Calu3 (cell line): ENCODE measurements around the gene GRIN3B. TPM values are rescaled to one million over a fixed set of nuclear protein-coding genes. Genes with fewer than 3 reads are reported as not detected.

ENCODE experiments used
- BruUV-seq: library from RNA; stranded (reverse); fragments of 400-500 nt; replicated peaks from 2 replicates; lab custom pipeline; 2021; lab: Mats Ljungman, UMichigan
- CTCF ChIA-PET: fragments of 300-600 bp; sonication (Branson Sonifier 250); formaldehyde crosslinking; loops from one replicate; lab custom pipeline; 2022; ENCODE audit warnings: antibody characterized with exemption; lab: Charles Lee
- DNase-seq: peaks from one replicate; pipeline ENCODE4 v3.0.0; 2022
- H3K27ac Mint-ChIP-seq: one replicate; pipeline ENCODE4 v1.8.0; 2022; ENCODE audit warnings: mixed read lengths; ENCODE audit not compliant: unreplicated experiment
- H3K27me3 Mint-ChIP-seq: one replicate; pipeline ENCODE4 v1.8.0; 2022; ENCODE audit warnings: mixed read lengths; ENCODE audit not compliant: unreplicated experiment
- H3K36me3 Mint-ChIP-seq: one replicate; pipeline ENCODE4 v1.8.0; 2022; ENCODE audit warnings: mild to moderate bottlenecking, moderate library complexity, mixed read lengths; ENCODE audit not compliant: insufficient read depth, unreplicated experiment
- H3K4me1 Mint-ChIP-seq: one replicate; pipeline ENCODE4 v1.8.0; 2022; ENCODE audit warnings: mild to moderate bottlenecking, low read depth, mixed read lengths; ENCODE audit not compliant: unreplicated experiment
- H3K4me3 Mint-ChIP-seq: one replicate; pipeline ENCODE4 v1.8.0; 2022; ENCODE audit warnings: mild to moderate bottlenecking, low read depth, moderate library complexity, mixed read lengths; ENCODE audit not compliant: unreplicated experiment
- H3K9me3 Mint-ChIP-seq: one replicate; pipeline ENCODE4 v1.8.0; 2022; ENCODE audit warnings: low read depth, mixed read lengths; ENCODE audit not compliant: unreplicated experiment
- intact Hi-C: fragments of 100-400 bp; cut with micrococcal nuclease; formaldehyde crosslinking; loops from one replicate; pipeline ENCODE4 v1.10.0; 2022; ENCODE audit not compliant: unreplicated experiment
- total RNA-seq: library from RNA; stranded (reverse); gene quantifications from 2 replicates; pipeline ENCODE4 v1.2.3, GENCODE V29; 2022
- TF ChIP-seq, protein P1 (sequence below): fragments of 200-600 bp; IDR thresholded peaks from one replicate; pipeline ENCODE4 v1.8.0; 2022; ENCODE audit warnings: antibody characterized with exemption; ENCODE audit not compliant: unreplicated experiment

GRIN3B gene
- total RNA-seq, 1 experiment from 2014 or later = not detected

DNA sequence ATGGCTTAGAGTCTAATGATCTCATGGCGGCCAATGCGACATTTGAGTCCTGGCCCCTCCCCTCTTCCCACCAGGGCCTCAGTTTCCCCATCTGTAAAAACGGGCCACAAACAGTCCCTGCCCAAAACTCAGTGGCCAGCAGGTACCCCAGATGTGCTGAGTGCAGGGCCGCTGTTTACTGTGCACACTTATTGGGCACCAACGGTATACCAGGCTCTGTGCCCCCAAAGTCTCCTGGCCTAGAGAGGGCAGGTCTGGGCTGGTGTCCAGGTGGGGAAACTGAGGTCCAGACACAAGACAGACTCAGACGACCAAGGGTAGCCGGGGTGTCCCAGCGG lies 39.6 kb upstream of the GRIN3B start:
- no peak for DNase-seq
- no peaks in the 10 kb centered on the region for H3K9me3 Mint-ChIP-seq
- no peak overlapping the region for H3K4me3 Mint-ChIP-seq
- peaks cover 53% of the 10 kb centered on the region for H3K27me3 Mint-ChIP-seq
- H3K36me3 Mint-ChIP-seq = no peaks in the 10 kb centered on the region
- TF ChIP-seq, protein P1, sequence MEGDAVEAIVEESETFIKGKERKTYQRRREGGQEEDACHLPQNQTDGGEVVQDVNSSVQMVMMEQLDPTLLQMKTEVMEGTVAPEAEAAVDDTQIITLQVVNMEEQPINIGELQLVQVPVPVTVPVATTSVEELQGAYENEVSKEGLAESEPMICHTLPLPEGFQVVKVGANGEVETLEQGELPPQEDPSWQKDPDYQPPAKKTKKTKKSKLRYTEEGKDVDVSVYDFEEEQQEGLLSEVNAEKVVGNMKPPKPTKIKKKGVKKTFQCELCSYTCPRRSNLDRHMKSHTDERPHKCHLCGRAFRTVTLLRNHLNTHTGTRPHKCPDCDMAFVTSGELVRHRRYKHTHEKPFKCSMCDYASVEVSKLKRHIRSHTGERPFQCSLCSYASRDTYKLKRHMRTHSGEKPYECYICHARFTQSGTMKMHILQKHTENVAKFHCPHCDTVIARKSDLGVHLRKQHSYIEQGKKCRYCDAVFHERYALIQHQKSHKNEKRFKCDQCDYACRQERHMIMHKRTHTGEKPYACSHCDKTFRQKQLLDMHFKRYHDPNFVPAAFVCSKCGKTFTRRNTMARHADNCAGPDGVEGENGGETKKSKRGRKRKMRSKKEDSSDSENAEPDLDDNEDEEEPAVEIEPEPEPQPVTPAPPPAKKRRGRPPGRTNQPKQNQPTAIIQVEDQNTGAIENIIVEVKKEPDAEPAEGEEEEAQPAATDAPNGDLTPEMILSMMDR = no peak
- CTCF ChIA-PET = no interaction called here
- no TSS peak for BruUV-seq
- H3K27ac Mint-ChIP-seq = no peak overlapping the region
- intact Hi-C loops = no loop called here
- H3K4me1 Mint-ChIP-seq = peaks cover 8% of the 10 kb centered on the region

DNA sequence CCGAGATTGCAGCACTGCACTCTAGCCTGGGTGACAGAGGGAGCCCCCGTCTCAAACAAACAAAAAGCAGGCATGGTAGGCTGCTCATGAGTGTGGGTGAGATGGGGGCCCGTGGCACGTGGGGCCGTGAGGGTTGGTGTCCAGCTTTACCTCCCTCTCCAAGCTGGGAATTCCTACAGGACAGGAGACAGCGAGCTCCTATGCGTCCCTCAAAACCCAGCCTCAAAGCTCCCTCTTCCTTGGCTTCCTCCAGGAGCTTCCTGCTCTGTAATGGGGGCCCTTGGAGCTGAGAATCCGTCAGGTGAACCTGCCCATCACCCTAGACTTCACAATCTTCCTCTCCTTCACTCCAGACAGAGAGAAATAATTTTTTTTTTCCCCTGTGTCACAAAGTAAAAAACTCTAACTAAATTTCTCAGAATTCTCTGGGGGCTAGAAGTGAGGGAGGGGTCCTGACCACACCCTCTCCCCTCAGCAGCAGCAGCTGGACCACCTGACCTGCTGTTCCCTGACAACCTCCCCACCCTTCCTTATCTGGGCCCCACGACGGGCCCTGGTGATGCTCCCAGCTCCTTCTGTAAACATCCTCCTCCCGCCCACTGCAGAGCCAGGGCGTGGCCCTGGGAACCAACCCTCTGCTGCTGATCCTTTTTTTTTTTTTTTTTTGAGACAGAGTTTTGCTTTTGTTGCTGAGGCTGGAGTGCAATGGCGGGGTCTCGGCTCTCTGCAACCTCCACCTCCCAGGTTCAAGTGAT lies 38.2 kb upstream of the GRIN3B start:
- Mint-ChIP-seq H3K27me3 (peaks cover 53% of the 10 kb centered on the region), H3K9me3 (no peaks in the 10 kb centered on the region), H3K4me1 (peaks cover 8% of the 10 kb centered on the region), H3K27ac (no peak overlapping the region), H3K4me3 (no peak overlapping the region), H3K36me3 (no peaks in the 10 kb centered on the region)
- CTCF ChIA-PET = interaction anchor here (0.7 kb wide), 4 partner anchors 22 to 172 kb away, joined by 3 to 8 read pairs (median 3); no protein-coding TSS in a partner anchor
- intact Hi-C loops = no loop called here
- TF ChIP-seq, protein P1 = no peak
- DNase-seq = no peak
- BruUV-seq = no TSS peak

GRCh38 chr19:962683-963400 lies 37.4 kb upstream of the GRIN3B start:
- no peak overlapping the region for H3K27ac Mint-ChIP-seq
- H3K9me3 Mint-ChIP-seq = no peaks in the 10 kb centered on the region
- CTCF ChIA-PET = no interaction called here
- TF ChIP-seq, protein P1 = no peak
- DNase-seq = no peak
- H3K4me1 Mint-ChIP-seq = peaks cover 8% of the 10 kb centered on the region
- H3K27me3 Mint-ChIP-seq = peaks cover 53% of the 10 kb centered on the region
- H3K4me3 Mint-ChIP-seq = no peak overlapping the region
- no TSS peak for BruUV-seq
- H3K36me3 Mint-ChIP-seq = no peaks in the 10 kb centered on the region
- intact Hi-C loops = no loop called here

DNA sequence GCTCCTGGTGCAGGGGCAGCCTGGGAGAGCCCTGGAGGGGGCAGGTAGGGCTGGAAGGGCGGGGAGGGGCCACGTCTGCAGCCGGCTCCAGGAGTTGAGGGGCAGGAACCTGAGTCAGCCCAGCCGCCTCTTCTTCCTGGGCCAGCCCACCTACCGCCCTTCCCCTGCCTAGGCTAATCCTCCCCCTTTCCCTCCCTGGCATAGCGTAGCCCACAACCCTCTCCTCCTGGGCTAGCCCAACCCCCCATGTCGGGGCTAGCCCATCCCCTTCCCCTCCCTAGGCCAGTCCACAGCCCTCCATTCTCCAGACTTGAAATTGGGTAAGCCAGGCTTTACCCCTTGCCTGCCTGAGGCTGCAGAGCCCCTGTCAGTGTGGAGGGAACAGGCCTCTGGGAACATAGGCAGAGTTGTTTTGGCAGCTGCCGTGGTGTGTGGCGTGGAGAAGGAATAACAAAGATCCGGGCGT lies 36.7 kb upstream of the GRIN3B start:
- Mint-ChIP-seq H3K27me3 (peaks cover 52% of the 10 kb centered on the region), H3K4me1 (peaks cover 8% of the 10 kb centered on the region), H3K27ac (no peak overlapping the region), H3K9me3 (no peaks in the 10 kb centered on the region), H3K36me3 (no peaks in the 10 kb centered on the region), H3K4me3 (no peak overlapping the region)
- no TSS peak for BruUV-seq
- intact Hi-C loops = no loop called here
- DNase-seq = no peak
- CTCF ChIA-PET = no interaction called here
- TF ChIP-seq, protein P1 = no peak
